Spleen (tissue), 11 donors: ENCODE measurements around the gene AKT2. TPM values are rescaled to one million over a fixed set of nuclear protein-coding genes. Genes with fewer than 3 reads are reported as not detected.

ENCODE experiments used
- DNase-seq: peaks from one replicate; pipeline ENCODE4 v3.0.0-alpha.2; 2020
- H3K27ac ChIP-seq, 8 donors: fragments of 200-600 bp; sonication (generic) in 7 of 8; 1 replicate in 4 of 8; 2 replicates in 4 of 8; pipeline versions ENCODE4 v1.5.0 to v1.8.0; 2016 to 2021; ENCODE audit warnings: inconsistent platforms in 4 of 8, mild to moderate bottlenecking in 4 of 8, moderate library complexity in 1 of 8
- H3K27me3 ChIP-seq, 7 donors: fragments of 200-600 bp; sonication (generic) in 6 of 7; replicated peaks in 1 of 7; 1 replicate in 4 of 7; 2 replicates in 3 of 7; pipeline versions ENCODE4 v1.5.0 to v1.8.0; 2016 to 2021; ENCODE audit warnings: inconsistent platforms in 3 of 7, mild to moderate bottlenecking in 1 of 7
- H3K36me3 ChIP-seq, 6 donors: fragments of 200-600 bp; sonication (generic) in 5 of 6; 1 replicate in 4 of 6; 2 replicates in 2 of 6; pipeline versions ENCODE4 v1.5.0 to v1.8.0; 2016 to 2021; ENCODE audit warnings: inconsistent platforms in 2 of 6
- H3K4me1 ChIP-seq, 6 donors: fragments of 200-600 bp; sonication (generic) in 5 of 6; 1 replicate in 3 of 6; 2 replicates in 3 of 6; pipeline versions ENCODE4 v1.5.0 to v1.8.0; 2016 to 2021; ENCODE audit warnings: inconsistent platforms in 3 of 6
- H3K4me3 ChIP-seq, 8 donors: fragments of 200-600 bp; sonication (generic) in 7 of 8; 1 replicate in 4 of 8; 2 replicates in 4 of 8; pipeline versions ENCODE4 v1.5.0 to v1.8.0; 2016 to 2021; ENCODE audit warnings: inconsistent platforms in 4 of 8, mild to moderate bottlenecking in 4 of 8, moderate library complexity in 2 of 8
- H3K9me3 ChIP-seq, 8 donors: fragments of 200-600 bp; sonication (generic) in 7 of 8; 1 replicate in 4 of 8; 2 replicates in 4 of 8; pipeline versions ENCODE4 v1.5.0 to v1.8.0; 2016 to 2021; ENCODE audit warnings: inconsistent platforms in 4 of 8
- CTCF ChIP-seq, 11 experiments: fragments of 200-600 bp in 7 of 11; fragments of 450-650 bp in 4 of 11; sonication (generic) in 4 of 11; IDR thresholded peaks in 8 of 11; conservative IDR thresholded peaks in 3 of 11; 1 replicate in 7 of 11; 2 replicates in 4 of 11; pipeline versions ENCODE4 v1.4.0 to v1.8.0; 2016 to 2021; ENCODE audit warnings: antibody characterized with exemption in 11 of 11, inconsistent platforms in 4 of 11, mild to moderate bottlenecking in 1 of 11
- POLR2A ChIP-seq, 3 donors: fragments of 450-650 bp; IDR thresholded peaks; one replicate each; pipeline ENCODE4 v1.5.1; 2017; ENCODE audit warnings: antibody characterized with exemption in 3 of 3, mild to moderate bottlenecking in 1 of 3
- POLR2AphosphoS5 ChIP-seq, 3 donors: sonication (generic); formaldehyde crosslinking; IDR thresholded peaks; one replicate each; pipeline ENCODE4 v1.5.1; 2017; ENCODE audit warnings: antibody characterized with exemption in 3 of 3
- WGBS, 5 donors: extraction: QIAGEN DNeasy Blood & Tissue Kit in 3 of 5; methylation state at CpG; one replicate each; pipeline versions ENCODE4 v1.1.5 to v1.1.7; 2013 to 2018; 5-methylcytosine and 5-hydroxymethylcytosine counted together
- intact Hi-C: fragments of 100-400 bp; cut with DNase I; formaldehyde crosslinking; loops from one replicate; pipeline ENCODE4 v1.15.0; 2023; ENCODE audit warnings: low total_unique reads
- polyA plus RNA-seq, 3 donors: library from polyadenylated mRNA; stranded (reverse); fragments of 200-250 nt; gene quantifications; one replicate each; pipeline ENCODE4 v1.2.1, GENCODE V29; 2013
- total RNA-seq, 7 donors: library from RNA; depleted of rRNA in 3 of 7; stranded (reverse); fragments of >200 nt in 3 of 7; fragmentation: NEBNext Ultra II Directional in 4 of 7; extraction: Animal tissue kit (Norgen Biotek cat#: 25700) in 4 of 7; gene quantifications; one replicate each; pipeline versions ENCODE4 v1.1.0 to v1.2.1, GENCODE V29; 2016 to 2021
- donor health status: healthy with polysubstance abuse.
- donor health status: DM: no; HTN: no; CAD: no; lungs with moderate emphysema.
- donor health status: DM: no; HTN: no; CAD: no.
- donor health status: Bipolar disorder and iron deficiency.
- donor health status: healthy.
- donor health status: DM: no; HTN: no; CAD: no.
- donor health status: DM: yes; HTN: yes; CAD: no.

Gene AKT2
- total and polyA plus RNA-seq, 10 donors, result 28.8 to 134 (median 98.9) TPM

- Histone ChIP-seq H3K27me3 (peaks cover 0 to 5% (median 0%) of the 10 kb centered on the region in 7 donors), H3K4me1 (peaks cover 0 to 36% (median 16%) of the 10 kb centered on the region in 6 donors), H3K4me3 (no peak overlapping the region), H3K36me3 (peaks cover 0 to 55% (median 45%) of the 10 kb centered on the region in 6 donors), H3K9me3 (no peaks in the 10 kb centered on the region), H3K27ac (peak overlapping the region in 4 of 8 donors; percentile 40 to 65 (median 62))
- no peak for DNase-seq
- intact Hi-C loops, result no loop called here
- TF ChIP-seq CTCF (IDR thresholded peaks at IDR 0.05 in 8 of 11, conservative IDR thresholded peaks at IDR 0.05 in 3 of 11) (no peak), POLR2A (IDR thresholded peaks at IDR 0.05) (no peak), POLR2AphosphoS5 (IDR thresholded peaks at IDR 0.05) (peak in 2 of 3 donors; percentile 22 to 55)
- 78 to 92% (median 89%) methylated on average over 12 of the region's 12 CpGs for WGBS, 5 donors
Measured at GRCh38 chr19:40232479-40232878, 52.7 kb downstream of the AKT2 start.

GRCh38 chr19:40231544-40232424 is 53.4 kb downstream of the AKT2 start:
- peaks cover 0 to 12% (median 6%) of the 10 kb centered on the region in 7 donors for H3K27me3 ChIP-seq
- H3K36me3 ChIP-seq, result peaks cover 0 to 48% (median 38%) of the 10 kb centered on the region in 6 donors
- peak; percentile 19 to 79 (median 75) for TF ChIP-seq POLR2AphosphoS5 (IDR thresholded peaks at IDR 0.05)
- TF ChIP-seq POLR2A (IDR thresholded peaks at IDR 0.05), result no peak
- peak overlapping the region in 7 of 8 donors; percentile 36 to 65 (median 42) for H3K27ac ChIP-seq
- H3K4me1 ChIP-seq, result peaks cover 0 to 38% (median 18%) of the 10 kb centered on the region in 6 donors
- intact Hi-C loops, result no loop called here
- WGBS, 5 donors, result 60 to 83% (median 75%) methylated on average over 10 to 16 of the region's 16 CpGs
- DNase-seq, result no peak
- H3K9me3 ChIP-seq, result no peaks in the 10 kb centered on the region
- H3K4me3 ChIP-seq, result no peak overlapping the region

- 84 to 89% (median 86%) methylated on average over 6 of the region's 6 CpGs for WGBS, 5 donors
- no peaks in the 10 kb centered on the region for H3K9me3 ChIP-seq
- peaks cover 7 to 45% (median 25%) of the 10 kb centered on the region in 6 donors for H3K4me1 ChIP-seq
- peak overlapping the region in 4 of 8 donors; percentile 42 to 65 (median 62) for H3K27ac ChIP-seq
- H3K27me3 ChIP-seq, result peaks cover 4 to 19% (median 14%) of the 10 kb centered on the region in 7 donors
- H3K4me3 ChIP-seq, result no peak overlapping the region
- intact Hi-C loops, result no loop called here
- DNase-seq, result no peak
- TF ChIP-seq POLR2AphosphoS5 (IDR thresholded peaks at IDR 0.05) (no peak), CTCF (IDR thresholded peaks at IDR 0.05 in 8 of 11, conservative IDR thresholded peaks at IDR 0.05 in 3 of 11) (no peak), POLR2A (IDR thresholded peaks at IDR 0.05) (no peak)
- H3K36me3 ChIP-seq, result peaks cover 0 to 41% (median 31%) of the 10 kb centered on the region in 6 donors
Measured at GRCh38 chr19:40231057-40231456, 54.1 kb downstream of the AKT2 start.

GRCh38 chr19:40229926-40230417 is 55.2 kb downstream of the AKT2 start:
- WGBS, 5 donors, result 55 to 67% (median 60%) methylated on average over 4 of the region's 4 CpGs
- H3K27ac ChIP-seq, result peak overlapping the region in 2 of 8 donors; percentile 10 to 26

More at GRCh38 chr19:40229926-40230417, 55.2 kb downstream of the AKT2 start:
- TF ChIP-seq POLR2AphosphoS5 (IDR thresholded peaks at IDR 0.05), result no peak
- TF ChIP-seq CTCF (IDR thresholded peaks at IDR 0.05 in 8 of 11, conservative IDR thresholded peaks at IDR 0.05 in 3 of 11), result no peak
- no peak for TF ChIP-seq POLR2A (IDR thresholded peaks at IDR 0.05)
- intact Hi-C loops, result no loop called here
- Histone ChIP-seq H3K4me3 (no peak overlapping the region), H3K36me3 (peaks cover 0 to 30% (median 20%) of the 10 kb centered on the region in 6 donors), H3K4me1 (peaks cover 10 to 52% (median 29%) of the 10 kb centered on the region in 6 donors), H3K9me3 (no peaks in the 10 kb centered on the region), H3K27me3 (peaks cover 4 to 30% (median 21%) of the 10 kb centered on the region in 7 donors)
- DNase-seq, result no peak
